GM19240 (cell line): ENCODE measurements around the gene NAT9.

ENCODE experiments used
- DNase-seq: peaks from one replicate; pipeline ENCODE4 v3.0.0; 2011; ENCODE audit warnings: low spot score; ENCODE audit not compliant: insufficient read length

Gene NAT9

DNA sequence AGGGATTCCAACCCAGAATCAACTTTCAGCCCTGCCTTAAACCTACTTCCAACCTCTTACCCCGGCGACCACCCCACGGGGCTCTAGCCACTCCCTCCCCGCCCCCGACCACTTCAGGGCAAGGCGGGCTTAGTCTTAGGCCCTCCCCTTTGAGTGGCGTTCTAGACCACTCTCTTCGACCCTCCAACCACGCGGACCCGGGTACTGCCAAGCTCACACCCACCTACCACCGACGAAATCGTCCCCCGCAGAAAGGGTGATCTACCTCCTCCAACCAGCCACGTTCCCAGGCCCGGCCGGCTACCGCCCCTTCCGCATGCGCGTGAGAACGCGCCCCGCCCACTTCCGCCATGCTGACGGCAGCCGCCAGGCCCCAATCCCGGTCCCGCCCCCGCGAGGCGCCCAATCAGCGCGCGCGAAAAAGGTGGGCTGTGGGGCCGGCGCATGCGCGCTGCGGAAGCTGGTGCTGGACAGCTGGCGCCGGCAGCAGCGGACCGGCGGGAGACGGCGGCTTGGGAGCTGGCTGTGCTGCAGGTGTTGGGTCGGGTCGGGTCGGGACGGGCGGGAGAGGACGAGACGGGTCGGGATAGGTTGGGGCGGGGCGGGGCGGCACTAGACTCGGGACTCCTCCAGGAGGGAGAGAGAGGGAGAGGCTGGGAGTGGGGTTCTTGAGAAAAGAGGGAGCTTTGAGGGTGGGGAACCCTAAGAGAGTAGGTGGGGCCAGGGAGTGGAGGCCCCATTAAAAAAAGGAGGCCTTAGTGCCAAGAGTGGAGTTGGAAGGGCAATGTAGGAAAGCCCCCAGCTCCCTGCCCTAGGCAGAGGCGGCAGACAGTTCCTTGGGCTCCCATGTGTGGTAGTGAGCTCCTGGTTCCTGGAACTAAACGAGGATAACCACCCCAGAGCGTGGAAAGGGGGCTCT, at the start of gene NAT9:
TSS of gene NAT9 (minus strand) at position 302 of the 919 bp plus-strand sequence. CDS start 647 bp downstream, outside the sequence.
- DNase-seq = peak; percentile 98

- no peak for DNase-seq
Observed at GRCh38 chr17:74824961-74825627, 48.9 kb upstream of the NAT9 start.

DNA sequence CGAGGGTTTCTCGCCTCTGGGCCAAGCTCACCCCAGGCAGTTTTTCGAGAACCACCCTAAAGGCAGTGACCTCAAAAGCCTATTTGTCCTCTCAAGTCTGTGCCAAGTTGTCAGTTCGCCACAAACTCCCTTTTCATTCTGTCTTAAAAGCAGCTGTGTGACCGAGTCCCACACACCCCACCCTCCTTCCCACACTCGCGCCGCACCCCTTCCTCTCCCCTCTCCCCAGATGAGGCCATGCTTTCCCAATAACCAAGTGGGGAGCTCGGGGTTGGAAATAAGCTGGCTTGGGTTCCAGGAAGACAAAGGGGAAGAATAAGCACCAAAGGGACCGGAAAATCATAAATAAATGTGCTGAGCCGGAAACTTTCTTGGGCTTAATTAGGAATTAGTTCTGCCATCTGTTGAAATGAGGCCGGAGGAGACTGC, 46.8 kb upstream of the NAT9 start:
- DNase-seq = no peak

DNA sequence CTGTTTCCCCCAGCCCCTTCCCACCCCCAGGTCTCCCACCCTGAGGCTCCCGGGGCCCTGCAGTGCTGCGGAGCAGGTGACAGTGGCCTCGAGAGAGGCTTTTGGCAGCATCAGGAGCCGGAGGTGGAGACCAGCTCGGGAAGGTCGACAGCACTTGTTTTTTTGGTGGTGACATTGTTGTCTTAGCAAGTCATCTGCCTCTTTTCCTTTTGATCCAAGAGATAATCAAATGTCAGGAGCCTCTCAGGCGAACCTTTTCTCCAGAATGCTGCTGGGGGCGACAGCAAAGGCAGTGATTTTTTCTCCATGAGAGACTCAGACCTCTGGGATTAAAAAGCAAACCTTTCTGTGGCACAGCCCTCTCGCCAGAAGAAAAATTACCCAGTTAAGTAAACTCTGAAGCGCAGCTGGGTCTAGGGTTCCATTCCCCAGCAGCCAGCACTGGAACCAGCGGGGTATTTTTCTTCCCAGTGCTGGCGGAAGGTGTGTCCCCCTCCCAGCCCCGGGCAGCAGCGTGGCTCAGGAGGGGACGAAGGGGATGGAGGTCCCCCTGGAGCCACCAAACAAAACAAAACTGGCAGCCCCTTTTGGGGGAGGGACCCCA, 46.3 kb upstream of the NAT9 start:
- no peak for DNase-seq

- no peak for DNase-seq
Observed at GRCh38 chr17:74821655-74822334, 45.6 kb upstream of the NAT9 start.

GRCh38 chr17:74819801-74820436, 43.8 kb upstream of the NAT9 start:
- DNase-seq = no peak

DNA sequence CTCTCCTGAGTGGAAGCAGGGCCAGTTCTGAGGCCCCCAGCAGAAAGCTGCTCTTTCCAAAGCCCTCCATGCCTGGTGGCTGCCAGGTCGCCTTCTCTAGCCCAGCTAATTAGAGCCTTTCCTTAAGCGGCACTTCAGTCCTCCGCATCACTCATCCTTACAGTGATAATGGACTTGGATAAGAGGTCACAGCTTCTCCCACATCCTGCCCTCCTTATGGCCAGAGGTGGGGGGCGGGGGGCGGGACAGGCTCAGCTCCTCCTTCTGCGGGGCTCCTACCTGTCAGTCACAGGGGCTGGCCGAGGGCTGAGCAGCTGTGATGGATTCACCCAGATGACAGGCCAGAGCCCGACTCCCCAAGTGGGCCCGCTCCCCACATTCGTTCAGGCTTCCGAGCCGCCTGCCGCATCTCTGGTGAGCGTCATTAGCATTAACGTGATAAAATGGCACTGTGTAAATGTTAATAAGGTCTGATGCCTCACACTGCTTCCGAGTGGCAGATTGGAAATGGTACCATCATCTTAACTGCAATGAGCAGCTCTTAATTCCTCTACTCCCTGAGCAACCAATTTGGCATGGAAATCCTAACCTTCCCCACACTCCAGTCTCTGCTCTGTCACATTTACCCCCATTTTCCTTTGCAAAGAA, 42.3 kb upstream of the NAT9 start:
- no peak for DNase-seq

DNA sequence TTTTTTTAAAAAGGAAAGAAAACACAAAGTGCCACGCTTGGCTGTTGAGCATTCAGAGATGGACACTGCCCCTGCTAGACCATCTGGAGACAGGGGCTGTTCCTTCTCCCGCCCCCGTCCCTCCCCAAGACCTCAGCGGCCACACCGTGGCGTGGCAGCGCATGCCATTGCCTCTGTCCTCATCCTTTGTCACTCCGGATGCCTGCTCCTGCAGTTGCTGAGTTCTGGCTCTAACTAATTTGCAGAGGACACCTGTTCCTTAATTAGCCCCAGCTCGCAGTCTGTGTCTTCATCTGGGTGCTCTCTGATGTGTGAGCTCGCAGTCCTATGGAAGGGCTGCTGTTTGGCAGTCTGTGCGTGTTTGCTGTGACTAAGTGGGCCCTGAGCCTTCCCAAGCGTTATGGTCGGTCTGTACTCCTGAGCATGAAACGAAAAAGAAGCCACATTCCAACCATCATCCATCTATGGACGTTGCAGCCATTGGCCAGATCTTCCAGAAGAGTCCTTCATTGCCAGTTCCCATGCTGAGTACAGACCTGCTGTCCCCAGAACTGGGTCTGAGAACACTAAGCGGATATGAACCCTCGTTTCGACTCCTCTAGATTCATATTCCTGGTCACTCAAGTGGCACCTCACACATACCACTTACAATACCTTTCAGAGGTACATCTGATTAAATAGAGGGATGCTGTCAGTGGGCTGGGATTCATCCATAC, 40.9 kb upstream of the NAT9 start:
- DNase-seq = no peak

DNA sequence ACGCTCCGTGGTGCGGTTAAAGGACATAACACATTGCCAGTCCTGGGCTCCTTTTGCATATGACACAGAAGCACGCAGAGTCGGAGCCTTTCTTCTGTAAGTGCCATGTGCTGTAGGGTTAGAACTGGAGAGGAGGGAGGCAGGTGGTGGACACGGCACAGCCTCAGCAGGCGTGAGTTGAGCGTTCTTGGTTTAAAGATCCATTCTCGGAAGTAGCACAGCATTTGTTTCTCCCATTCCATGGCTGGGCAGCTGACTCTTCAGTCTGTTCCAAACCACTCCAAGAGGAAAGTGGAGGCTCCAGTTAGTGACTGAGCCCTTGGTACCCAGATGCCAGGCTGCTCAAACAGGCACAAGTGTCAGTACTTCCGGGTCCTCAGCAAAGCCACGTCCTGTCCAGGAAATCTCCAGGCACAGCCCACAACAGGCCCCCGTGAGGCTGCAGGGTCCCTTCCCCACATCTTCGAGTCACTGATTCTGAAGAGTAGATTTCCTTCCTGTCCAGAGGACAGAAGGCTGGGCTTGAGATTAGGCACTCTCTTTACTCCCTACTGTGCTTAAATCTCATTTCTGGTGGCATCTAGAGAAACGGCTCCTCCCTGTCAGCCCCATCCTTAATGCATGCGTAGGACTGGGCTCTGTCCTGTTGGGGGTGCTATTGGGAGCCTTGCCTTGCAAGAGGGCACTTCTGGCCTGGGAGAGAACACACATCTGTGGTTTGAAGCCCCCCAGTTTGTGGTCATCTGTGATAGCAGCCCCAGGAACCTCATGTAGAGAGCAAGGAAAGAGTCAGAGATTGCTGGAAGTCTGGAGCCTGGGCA, 39.6 kb upstream of the NAT9 start:
- no peak for DNase-seq

GRCh38 chr17:74815067-74815466, 38.9 kb upstream of the NAT9 start:
- DNase-seq = no peak

DNA sequence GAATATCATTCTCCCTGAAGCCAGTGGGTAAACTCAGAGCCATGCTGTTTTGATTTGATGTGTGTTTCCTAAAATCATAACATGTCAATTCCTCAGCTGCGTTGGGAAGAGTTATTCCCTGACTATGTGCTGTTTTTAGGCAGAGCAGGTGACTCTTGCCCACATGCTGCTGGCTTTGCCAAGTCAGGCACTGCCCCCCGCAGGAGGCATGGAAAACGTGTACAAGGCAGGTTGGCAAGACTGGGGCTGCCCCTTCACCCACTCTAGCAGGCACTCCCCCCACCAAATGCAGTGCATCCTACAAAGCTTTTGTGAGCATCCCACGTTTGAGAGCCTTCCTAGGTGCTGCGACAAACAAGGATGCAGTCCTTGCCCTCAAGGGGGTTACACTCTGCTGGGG, 38.3 kb upstream of the NAT9 start:
- DNase-seq = no peak

GRCh38 chr17:74812109-74813009, 36.2 kb upstream of the NAT9 start:
- DNase-seq = no peak

GRCh38 chr17:74810699-74811485, 34.7 kb upstream of the NAT9 start:
- DNase-seq = no peak

DNA sequence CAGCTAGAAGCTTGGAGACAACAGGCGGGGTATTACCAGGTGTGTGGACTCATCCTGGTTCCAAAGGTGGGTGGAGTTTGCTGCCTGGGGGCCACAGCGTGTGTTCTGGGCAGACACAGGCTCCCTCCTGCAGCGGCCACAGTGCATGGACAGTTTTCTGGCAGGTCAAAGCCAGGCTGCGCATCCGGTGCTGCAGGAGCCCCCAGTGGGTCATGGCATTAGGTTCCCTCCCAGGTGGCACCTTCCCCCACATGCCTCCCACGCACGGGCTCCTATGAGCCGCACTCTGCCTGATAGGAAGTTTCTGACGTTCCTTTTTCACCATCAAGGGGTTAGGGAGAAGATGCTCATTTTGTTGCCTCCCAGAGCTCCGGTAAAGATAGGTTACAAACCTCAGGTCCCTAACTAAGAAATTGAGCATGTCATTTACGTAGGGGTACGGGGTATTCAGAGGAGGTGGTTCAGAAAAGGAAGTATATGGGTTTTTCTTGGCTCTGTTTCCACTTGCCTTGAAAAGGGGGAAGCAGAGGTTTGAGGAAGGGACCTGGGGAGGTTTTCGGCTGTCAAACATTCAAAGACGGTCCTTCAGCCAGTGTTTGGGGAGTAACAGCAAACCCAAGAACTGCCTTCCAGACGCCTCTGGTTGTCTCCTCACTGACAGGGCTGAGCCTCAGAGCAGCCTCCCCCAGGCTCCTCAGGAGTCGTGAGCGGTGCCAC, 32.7 kb upstream of the NAT9 start:
- DNase-seq = no peak

- DNase-seq = no peak
Observed at GRCh38 chr17:74807925-74808324, 31.8 kb upstream of the NAT9 start.

DNA sequence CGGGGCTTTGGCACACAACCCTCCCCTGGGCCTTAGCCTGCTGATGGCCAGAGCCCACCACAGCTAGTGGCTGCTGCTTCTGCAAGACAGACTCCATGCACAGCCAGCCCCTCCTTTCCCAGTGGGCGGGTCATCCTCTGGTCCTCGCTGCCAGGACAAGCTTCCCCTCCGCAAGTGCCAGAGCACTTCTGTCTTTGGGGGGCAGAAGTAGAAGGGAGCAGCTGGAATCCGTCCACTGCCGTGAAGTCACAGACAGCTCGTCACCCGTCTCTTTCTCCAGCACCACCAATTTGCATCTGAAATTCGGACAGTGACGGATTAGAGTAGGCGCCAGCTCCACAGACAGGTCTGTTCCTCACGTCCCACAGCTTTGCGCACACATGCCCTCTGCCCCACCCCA, 31.3 kb upstream of the NAT9 start:
- no peak for DNase-seq

GRCh38 chr17:74806334-74806733, 30.2 kb upstream of the NAT9 start:
- DNase-seq = no peak
